ENCODE measurements around the gene TMED9. TPM values are rescaled to one million over a fixed set of nuclear protein-coding genes. Genes with fewer than 3 reads are reported as not detected.

The TMED9 gene
- total and polyA plus RNA-seq, 9 of the 15 experiments (the other 6 are each of a cell fraction or from before 2014, with no cell fraction given): 43.7 to 301 (median 90.0) TPM

GRCh38 chr5:177592010-177592834 is at the start of gene TMED9 (continued):
- TF ChIP-seq AFF1 (IDR thresholded peaks at IDR 0.05; ENCODE audit: low read depth in 1 of 2, partially characterized antibody in 2 of 2) (peak in 1 of 2 experiments; percentile 91), NFIC (IDR thresholded peaks at IDR 0.05) (peak; percentile 50; the same call in 1 of the 2 replicates), RAD51 (IDR thresholded peaks at IDR 0.05; ENCODE audit: borderline replicate concordance, low read depth) (no peak), ZNF551 (CRISPR knock-in tag; IDR thresholded peaks at IDR 0.05) (no peak), TCFL5 (CRISPR knock-in tag; conservative IDR thresholded peaks at IDR 0.05) (no peak), HNRNPH1 (optimal IDR thresholded peaks at IDR 0.05; ENCODE audit: low read depth, low read length) (no peak), CGGBP1 (CRISPR knock-in tag; IDR thresholded peaks at IDR 0.05) (no peak), BCOR (IDR thresholded peaks at IDR 0.05) (no peak), MXI1 (IDR thresholded peaks at IDR 0.05; ENCODE audit: low read depth, low read length) (no peak; the same call in none of the 2 replicates), STAT5A (IDR thresholded peaks at IDR 0.05; ENCODE audit: borderline replicate concordance, low read length) (no peak), CTCFL (IDR thresholded peaks at IDR 0.05; ENCODE audit: borderline replicate concordance, insufficient read depth, low read depth, low read length, poor library complexity, severe bottlenecking) (peak; percentile 27), TFAM (CRISPR knock-in tag; conservative IDR thresholded peaks at IDR 0.05) (no peak), GTF3C2 (IDR thresholded peaks at IDR 0.05; ENCODE audit: borderline replicate concordance, extremely low read depth, insufficient read length) (no peak), TCF15 (CRISPR knock-in tag; IDR thresholded peaks at IDR 0.05) (no peak), CREB1 (IDR thresholded peaks at IDR 0.05) (peak; percentile 78), CREB1 (CRISPR knock-in tag; IDR thresholded peaks at IDR 0.05) (peak; percentile 72; the same call in 1 of the 2 replicates), NR3C1 (CRISPR knock-in tag; IDR thresholded peaks at IDR 0.05) (no peak), YBX1 (IDR thresholded peaks at IDR 0.05) (no peak)

Measured in K562 (cell line).